Subcutaneous abdominal adipose tissue (tissue), 5 donors: Measurements from ENCODE around the gene NFASC.

ENCODE experiments used
- H3K27ac ChIP-seq: one replicate; pipeline ENCODE4 v1.7.0; 2013; ENCODE audit warnings: low read depth, mild to moderate bottlenecking, inconsistent platforms, low read length, moderate library complexity
- H3K27me3 ChIP-seq, 5 donors: one replicate each; pipeline ENCODE4 v1.7.0; 2013; ENCODE audit warnings: low read length in 5 of 5, inconsistent platforms in 1 of 5; ENCODE audit not compliant: control insufficient read depth in 5 of 5, insufficient read depth in 4 of 5
- H3K36me3 ChIP-seq, 5 donors: one replicate each; pipeline ENCODE4 v1.7.0; 2013; ENCODE audit warnings: low read length in 5 of 5; ENCODE audit not compliant: control insufficient read depth in 5 of 5, insufficient read depth in 5 of 5
- H3K4me1 ChIP-seq, 5 donors: one replicate each; pipeline ENCODE4 v1.7.0; 2013; ENCODE audit warnings: low read length in 5 of 5, mild to moderate bottlenecking in 3 of 5, moderate library complexity in 1 of 5; ENCODE audit not compliant: control insufficient read depth in 5 of 5, insufficient read depth in 5 of 5
- H3K4me3 ChIP-seq, 5 donors: one replicate each; pipeline ENCODE4 v1.7.0; 2013; ENCODE audit warnings: low read length in 5 of 5, low read depth in 1 of 5
- H3K9ac ChIP-seq, 5 donors: one replicate each; pipeline ENCODE4 v1.7.0; 2013; ENCODE audit warnings: low read length in 5 of 5, mild to moderate bottlenecking in 4 of 5, moderate library complexity in 3 of 5
- H3K9me3 ChIP-seq, 5 donors: one replicate each; pipeline ENCODE4 v1.7.0; 2013; ENCODE audit warnings: low read length in 5 of 5; ENCODE audit not compliant: control insufficient read depth in 5 of 5
- donor health status: healthy.
- donor health status: healthy.
- donor health status: healthy.
- donor health status: healthy.
- donor health status: healthy.

The NFASC gene

DNA sequence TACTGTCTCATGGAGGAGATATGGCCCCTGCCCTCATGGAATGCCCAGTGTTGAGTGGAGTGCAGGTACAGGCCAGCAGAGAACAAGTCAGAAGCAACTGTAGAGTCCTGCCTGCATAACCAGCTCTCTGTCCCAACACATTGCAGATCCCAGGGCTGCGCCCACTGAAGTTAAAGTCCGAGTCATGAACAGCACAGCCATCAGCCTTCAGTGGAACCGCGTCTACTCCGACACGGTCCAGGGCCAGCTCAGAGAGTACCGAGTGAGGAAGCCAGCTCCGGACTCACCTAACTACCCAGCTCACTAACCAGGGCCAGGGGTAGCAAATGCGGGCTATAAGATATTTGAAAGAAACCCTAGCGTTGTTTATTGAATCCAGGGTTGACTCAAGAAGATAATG lies 113.2 kb downstream of the NFASC start:
- Histone ChIP-seq H3K27me3 (peaks cover 0 to 16% (median 12%) of the 10 kb centered on the region in 5 donors), H3K4me3 (no peak overlapping the region), H3K36me3 (no peaks in the 10 kb centered on the region), H3K27ac (no peak overlapping the region), H3K9ac (no peak overlapping the region), H3K9me3 (no peaks in the 10 kb centered on the region), H3K4me1 (peaks cover 0 to 5% (median 0%) of the 10 kb centered on the region in 5 donors)

DNA sequence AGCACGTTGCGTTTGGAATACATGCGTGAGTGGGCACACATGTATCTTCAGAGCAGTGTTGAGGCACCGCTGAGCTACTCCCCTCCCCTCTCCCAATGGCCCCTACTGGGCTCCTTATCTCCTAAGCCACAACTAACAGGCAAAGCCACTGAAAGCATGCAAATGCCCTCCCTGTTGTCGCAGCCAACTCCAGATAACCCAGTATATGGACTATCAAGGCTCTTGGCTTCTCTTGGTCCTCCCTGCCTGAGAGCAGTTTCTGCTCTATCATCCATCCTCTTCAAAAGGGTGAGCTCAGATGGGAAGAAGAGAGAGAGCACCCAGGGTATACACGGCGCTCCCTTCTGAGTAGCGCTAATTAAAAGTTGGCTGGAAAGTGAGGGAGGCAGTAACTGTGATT lies 113.8 kb downstream of the NFASC start:
- H3K36me3 ChIP-seq = no peaks in the 10 kb centered on the region
- H3K9ac ChIP-seq = no peak overlapping the region
- H3K9me3 ChIP-seq = no peaks in the 10 kb centered on the region
- H3K4me3 ChIP-seq = no peak overlapping the region
- H3K27ac ChIP-seq = no peak overlapping the region
- peaks cover 0 to 5% (median 0%) of the 10 kb centered on the region in 5 donors for H3K4me1 ChIP-seq
- H3K27me3 ChIP-seq = peaks cover 0 to 16% (median 12%) of the 10 kb centered on the region in 5 donors

DNA sequence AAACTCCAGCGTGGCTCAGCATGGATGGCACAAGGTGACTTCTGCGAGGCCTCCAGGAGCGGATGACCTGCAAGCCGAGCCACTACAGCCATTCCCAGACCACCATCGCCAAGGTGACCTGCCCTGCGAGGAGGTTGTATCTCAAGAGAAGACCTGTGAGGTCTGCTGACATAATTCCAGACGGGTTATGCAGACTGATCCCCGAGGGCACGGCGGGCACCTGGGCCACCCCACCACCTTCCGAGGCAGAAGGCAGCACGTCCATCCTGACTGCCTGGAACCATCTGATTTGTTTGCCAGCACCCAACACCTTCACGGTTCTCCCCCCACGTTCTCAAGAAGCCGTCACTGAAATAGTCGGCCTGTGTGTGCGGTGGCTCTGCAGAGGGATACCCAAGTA lies 115.5 kb downstream of the NFASC start:
- H3K9me3 ChIP-seq = no peaks in the 10 kb centered on the region
- H3K4me3 ChIP-seq = no peak overlapping the region
- H3K4me1 ChIP-seq = peaks cover 0 to 5% (median 0%) of the 10 kb centered on the region in 5 donors
- H3K36me3 ChIP-seq = no peaks in the 10 kb centered on the region
- H3K9ac ChIP-seq = no peak overlapping the region
- H3K27me3 ChIP-seq = peaks cover 0 to 18% (median 15%) of the 10 kb centered on the region in 5 donors
- no peak overlapping the region for H3K27ac ChIP-seq

DNA sequence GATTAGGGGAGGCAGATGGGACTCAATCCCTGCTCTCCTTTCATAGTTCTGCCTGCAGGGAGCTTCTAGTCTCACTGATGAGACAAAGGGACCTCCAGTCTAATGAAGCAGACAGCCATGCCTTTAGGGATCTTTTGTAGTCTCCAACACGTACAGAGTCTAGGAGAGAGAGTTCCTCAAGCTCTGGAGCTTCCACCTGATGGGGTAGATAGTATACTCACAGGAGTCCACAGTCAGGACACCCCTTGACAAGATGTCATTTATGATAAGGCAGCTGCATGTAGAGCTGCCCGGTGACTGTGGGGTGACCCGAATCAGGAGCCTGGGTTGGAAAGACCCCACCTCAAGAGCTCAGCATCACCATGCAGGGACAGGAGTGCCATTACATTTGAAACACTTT lies 117.0 kb downstream of the NFASC start:
- H3K4me1 ChIP-seq = peaks cover 0 to 5% (median 0%) of the 10 kb centered on the region in 5 donors
- H3K27ac ChIP-seq = no peak overlapping the region
- peaks cover 0 to 17% (median 10%) of the 10 kb centered on the region in 5 donors for H3K27me3 ChIP-seq
- no peak overlapping the region for H3K4me3 ChIP-seq
- no peak overlapping the region for H3K9ac ChIP-seq
- H3K9me3 ChIP-seq = no peaks in the 10 kb centered on the region
- H3K36me3 ChIP-seq = no peaks in the 10 kb centered on the region

DNA sequence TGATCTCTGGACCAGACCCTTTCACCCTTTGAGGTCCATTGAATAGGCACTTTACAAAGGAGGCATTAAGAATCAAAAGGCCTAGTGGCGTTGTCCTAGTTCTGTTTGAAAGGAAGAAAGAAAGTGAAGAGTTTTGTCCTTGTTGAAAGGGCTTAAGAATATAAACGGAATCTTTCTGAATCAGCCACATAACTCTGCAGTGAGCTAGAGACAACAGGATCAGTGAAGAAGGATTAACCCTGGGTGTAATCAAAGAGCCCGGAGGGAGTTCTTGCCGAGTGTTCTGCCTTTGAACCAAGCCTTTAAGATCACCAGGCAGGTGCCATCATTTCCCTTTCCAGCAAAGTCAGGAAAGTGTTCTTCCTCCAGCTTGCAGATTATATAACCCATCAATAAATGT lies 117.5 kb downstream of the NFASC start:
- Histone ChIP-seq H3K9ac (no peak overlapping the region), H3K27ac (no peak overlapping the region), H3K27me3 (peaks cover 0 to 12% (median 8%) of the 10 kb centered on the region in 5 donors), H3K9me3 (no peaks in the 10 kb centered on the region), H3K36me3 (no peaks in the 10 kb centered on the region), H3K4me3 (no peak overlapping the region), H3K4me1 (peaks cover 0 to 2% (median 0%) of the 10 kb centered on the region in 5 donors)

DNA sequence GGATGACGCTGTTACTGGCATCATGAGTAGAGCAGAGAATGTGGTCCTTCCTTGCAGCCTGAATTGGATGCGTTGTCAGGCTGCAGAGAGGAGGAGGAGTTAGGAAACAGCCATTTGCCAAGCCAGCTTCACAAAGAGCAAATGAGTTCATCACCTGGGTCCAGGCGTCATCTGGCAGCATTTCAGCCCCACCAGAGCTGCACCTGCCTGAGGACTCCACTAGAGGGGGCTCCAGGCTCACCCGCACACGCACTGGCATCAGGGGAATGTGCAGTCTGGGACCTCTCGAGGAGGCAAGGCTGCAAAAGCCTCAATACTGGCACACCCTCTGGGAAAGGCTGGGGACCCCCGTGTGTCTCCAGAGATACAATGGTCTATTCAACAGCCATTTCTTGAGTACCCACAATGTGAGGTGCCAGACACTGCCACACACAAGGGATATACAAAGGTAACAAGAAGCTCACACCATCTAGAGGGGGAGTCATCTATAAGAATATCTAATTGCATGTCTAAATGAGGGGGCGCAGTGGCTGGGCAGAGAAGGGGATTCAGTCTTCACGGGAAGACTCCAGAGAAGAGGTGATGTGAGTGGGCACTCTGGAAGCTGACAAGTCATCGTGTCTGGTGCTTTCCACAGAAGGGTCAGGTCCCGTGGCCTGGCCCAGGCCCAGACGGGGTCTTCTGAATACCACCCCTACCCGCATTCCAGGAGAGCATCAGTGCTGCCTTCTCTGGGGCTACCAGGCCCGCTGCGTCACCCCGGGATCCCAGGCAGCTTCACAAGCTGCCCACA lies 118.8 kb downstream of the NFASC start:
- Histone ChIP-seq H3K36me3 (no peaks in the 10 kb centered on the region), H3K4me1 (no peaks in the 10 kb centered on the region), H3K27me3 (peaks cover 0 to 5% (median 3%) of the 10 kb centered on the region in 5 donors), H3K9ac (no peak overlapping the region), H3K4me3 (no peak overlapping the region), H3K9me3 (no peaks in the 10 kb centered on the region), H3K27ac (no peak overlapping the region)

DNA sequence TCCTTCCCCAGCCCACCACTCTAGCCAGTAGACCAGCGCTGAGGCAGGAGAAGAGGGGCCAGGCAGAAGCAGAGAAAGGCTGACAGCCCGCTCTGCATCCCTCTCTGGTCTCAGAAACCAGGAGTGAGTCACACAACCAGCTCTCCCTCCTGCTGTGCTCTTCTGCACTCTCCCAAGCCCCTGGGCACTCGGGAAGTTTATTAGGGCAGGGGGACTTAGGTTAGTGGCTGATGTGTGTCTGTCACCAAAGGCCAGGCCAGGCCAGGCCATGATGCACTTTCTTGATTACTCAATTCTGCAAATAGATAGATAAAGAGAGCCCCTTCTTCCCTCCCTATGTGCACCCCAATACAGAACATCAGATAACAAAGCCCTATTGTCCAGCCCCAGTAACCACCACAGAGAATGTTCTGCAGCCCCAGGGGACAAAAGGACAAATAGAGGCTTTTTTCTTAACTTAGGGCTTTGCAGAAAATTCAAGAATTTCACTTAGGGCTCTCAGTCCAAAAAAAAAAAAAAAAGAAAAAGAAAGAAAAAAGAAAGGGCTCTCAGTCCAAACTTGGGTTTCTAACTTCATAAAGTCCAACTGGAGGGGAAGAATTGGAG lies 119.5 kb downstream of the NFASC start:
- Histone ChIP-seq H3K4me3 (no peak overlapping the region), H3K27ac (no peak overlapping the region), H3K9me3 (no peaks in the 10 kb centered on the region), H3K9ac (no peak overlapping the region), H3K27me3 (peaks cover 0 to 5% (median 3%) of the 10 kb centered on the region in 5 donors), H3K4me1 (no peaks in the 10 kb centered on the region), H3K36me3 (no peaks in the 10 kb centered on the region)

DNA sequence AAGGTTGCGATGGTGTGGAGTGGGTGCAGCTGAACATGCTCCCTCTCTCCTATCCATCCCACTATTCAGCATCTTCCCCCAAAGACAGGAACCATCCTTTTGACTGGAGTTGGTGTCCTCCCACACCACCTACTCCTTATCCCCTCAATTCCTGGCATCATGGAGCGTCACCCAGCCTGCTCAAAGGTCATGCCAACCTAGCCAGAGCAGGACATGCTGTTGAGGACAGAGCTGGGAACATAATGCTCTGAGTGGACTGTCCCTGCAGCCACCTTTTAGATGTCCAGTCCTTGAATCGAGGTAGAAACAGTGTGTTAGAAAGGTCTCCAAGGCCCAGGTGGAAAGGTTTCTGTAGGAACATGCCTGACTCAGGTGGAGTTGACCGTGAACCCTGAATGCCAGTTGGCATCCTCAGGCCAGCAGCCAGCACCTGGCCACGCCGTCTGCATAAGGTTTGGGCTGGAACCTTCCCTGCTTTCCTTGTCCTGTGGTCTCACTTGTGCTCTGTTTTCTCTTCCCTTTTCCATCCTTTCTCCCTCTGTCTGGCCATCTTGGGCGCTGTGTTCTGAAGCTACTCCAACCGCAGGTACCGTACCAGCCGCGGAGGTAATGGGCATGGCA lies 120.2 kb downstream of the NFASC start:
- peaks cover 0 to 2% (median 0%) of the 10 kb centered on the region in 5 donors for H3K4me1 ChIP-seq
- H3K36me3 ChIP-seq = no peaks in the 10 kb centered on the region
- no peak overlapping the region for H3K27ac ChIP-seq
- H3K4me3 ChIP-seq = no peak overlapping the region
- no peak overlapping the region for H3K9ac ChIP-seq
- peaks cover 0 to 5% (median 3%) of the 10 kb centered on the region in 5 donors for H3K27me3 ChIP-seq
- no peaks in the 10 kb centered on the region for H3K9me3 ChIP-seq

DNA sequence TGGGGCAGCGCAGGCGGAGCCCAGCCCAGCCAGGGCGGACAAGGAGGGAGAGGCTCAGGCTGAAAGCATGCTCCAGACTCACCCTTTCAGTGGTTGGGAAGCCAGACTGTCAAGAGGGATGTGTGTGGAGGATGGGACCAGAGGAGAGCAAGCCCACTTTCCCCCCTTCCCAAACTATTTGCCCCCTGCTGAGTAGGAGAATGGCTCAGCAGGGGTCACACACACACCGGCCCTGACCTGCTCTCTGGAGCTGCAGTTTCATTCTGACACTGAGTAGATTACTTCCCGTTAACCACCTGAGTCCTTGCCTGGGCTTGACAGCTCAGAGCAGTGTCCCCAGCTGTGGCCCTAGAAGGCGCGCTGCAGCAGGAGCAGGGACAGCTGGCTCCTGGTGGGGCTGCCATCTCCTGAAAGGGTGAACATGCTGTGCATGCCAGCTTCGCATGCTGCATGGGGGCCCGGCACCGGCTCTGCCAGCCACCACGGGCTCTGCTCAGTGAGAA lies 120.7 kb downstream of the NFASC start:
- Histone ChIP-seq H3K4me1 (peaks cover 0 to 2% (median 0%) of the 10 kb centered on the region in 5 donors), H3K27me3 (peaks cover 0 to 5% (median 3%) of the 10 kb centered on the region in 5 donors), H3K27ac (no peak overlapping the region), H3K4me3 (no peak overlapping the region), H3K36me3 (no peaks in the 10 kb centered on the region), H3K9me3 (no peaks in the 10 kb centered on the region), H3K9ac (no peak overlapping the region)
